Fibroblast of skin of abdomen (primary cell): ENCODE measurements around the gene CCDC149. TPM values are rescaled to one million over a fixed set of nuclear protein-coding genes. Genes with fewer than 3 reads are reported as not detected.
A peak's percentile ranks its signal among the peaks of the same experiment; 100 is the strongest.

Experiments used
- DNase-seq: peaks from one replicate; pipeline ENCODE4 v3.0.0-alpha.2; 2013
- polyA plus RNA-seq, 2 experiments: library from polyadenylated mRNA; unstranded; fragments of 120-200 nt; gene quantifications; one replicate each; pipeline ENCODE4 v1.2.1, GENCODE V29; 2013; ENCODE audit not compliant: insufficient read length in 2 of 2

Gene CCDC149
- polyA plus RNA-seq (2013, experiment 1 of 2; ENCODE audit: insufficient read length): 14.8 TPM
- polyA plus RNA-seq (2013, experiment 2 of 2; ENCODE audit: insufficient read length): 15.3 TPM

GRCh38 chr4:24912252-24913118 is at the start of gene CCDC149:
TSS of gene CCDC149 (minus strand) at chr4:24913042. CDS start at chr4:24912864, 178 bp downstream.
- DNase-seq: peak; percentile 77

GRCh38 chr4:24957886-24958285 is 45.0 kb upstream of the CCDC149 start:
- no peak for DNase-seq

DNA sequence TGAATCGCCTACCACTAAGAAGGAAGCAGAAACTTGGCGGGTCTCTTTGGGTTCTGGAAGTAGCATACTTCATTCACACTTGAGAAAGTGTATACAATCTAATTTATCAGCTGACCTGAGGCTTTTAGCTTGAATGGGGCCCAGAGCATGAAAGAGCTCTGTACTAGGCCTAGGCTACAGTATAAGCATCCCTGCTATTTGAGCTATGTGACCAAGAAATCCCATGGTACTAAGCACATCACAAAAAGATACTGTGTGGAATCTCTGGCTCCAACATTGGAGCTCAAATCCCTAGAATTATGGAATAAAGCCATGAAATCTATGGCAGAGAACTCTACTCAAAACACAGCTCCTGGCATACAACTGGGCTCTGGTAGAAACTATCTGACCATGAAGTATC is 43.9 kb upstream of the CCDC149 start:
- DNase-seq: no peak

DNA sequence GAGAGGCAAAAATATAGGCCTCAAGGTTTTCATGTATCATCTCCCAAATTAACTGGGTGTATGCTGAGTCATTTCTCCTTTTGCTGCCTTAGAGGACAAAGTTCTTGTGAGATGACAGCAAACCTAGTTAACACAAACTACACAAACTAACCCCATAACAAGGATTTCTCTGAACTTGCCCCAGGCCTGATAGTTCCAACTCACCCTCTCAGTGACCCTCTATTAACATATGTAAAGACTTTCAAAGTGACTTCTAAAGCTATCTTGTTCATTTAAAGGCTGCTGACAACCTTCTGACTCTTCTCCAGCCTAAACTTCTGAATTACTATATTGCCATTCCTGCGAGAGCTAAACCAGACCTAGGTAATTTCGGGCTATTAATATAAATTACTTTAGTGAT is 43.2 kb upstream of the CCDC149 start:
- DNase-seq: no peak

DNA sequence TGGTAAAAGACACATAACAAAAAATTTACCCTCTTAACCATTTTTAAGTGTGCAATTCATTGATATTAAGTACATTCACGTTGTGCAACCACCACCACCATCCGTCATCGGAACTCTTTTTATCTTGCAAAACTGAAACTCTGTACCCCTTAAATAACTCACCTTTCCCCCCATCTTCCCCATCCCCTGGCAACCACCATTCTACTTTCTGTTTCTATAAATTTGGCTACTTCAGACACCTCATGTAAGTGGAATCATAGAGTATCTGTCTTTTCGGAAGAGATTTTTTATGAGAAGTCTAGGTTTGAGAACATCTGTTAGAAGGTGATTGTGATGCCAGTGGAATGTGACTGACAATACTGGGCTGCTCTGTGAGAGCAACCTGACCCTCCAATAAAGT is 39.8 kb upstream of the CCDC149 start:
- DNase-seq: no peak

DNA sequence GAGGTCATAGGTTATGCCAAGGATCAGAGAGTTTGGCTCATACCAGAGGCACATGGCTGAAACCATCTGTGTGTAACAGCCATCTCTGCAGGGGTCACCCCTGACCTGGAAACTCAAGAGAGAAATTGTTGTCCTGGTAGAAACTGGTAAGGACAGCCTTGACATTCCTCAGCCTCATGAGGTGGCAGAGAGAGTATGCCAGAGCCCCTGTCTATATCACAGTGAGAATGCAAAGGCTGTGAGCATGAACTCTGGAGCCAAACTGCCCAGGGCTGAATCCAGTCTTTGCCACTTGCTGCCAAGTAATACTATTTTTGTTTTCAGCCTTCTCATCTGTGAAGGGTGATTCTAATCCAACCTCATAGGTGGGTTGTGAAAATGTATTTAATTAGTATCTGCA is 37.1 kb upstream of the CCDC149 start:
- DNase-seq: no peak

DNA sequence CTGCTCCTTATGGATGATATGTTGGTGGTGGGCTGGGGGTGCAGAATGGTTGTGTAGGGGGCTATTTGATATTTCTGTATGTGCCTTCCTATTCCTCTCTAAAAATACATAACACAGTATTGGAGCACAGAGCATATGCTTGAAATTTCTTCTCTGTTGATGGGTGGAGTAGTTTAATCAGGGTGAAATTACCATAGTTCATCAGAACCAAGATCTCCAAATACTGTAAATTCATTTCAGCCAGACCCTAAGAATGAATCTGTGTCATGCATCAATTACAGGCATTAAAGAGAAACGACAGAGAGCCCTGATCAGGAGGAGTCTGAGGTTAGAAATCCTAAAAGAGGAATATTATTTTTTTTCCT is 25.1 kb upstream of the CCDC149 start:
- no peak for DNase-seq

- no peak for DNase-seq
Observed at GRCh38 chr4:24937176-24937916, 24.5 kb upstream of the CCDC149 start.

GRCh38 chr4:24935856-24936255 is 23.0 kb upstream of the CCDC149 start:
- DNase-seq: no peak

DNA sequence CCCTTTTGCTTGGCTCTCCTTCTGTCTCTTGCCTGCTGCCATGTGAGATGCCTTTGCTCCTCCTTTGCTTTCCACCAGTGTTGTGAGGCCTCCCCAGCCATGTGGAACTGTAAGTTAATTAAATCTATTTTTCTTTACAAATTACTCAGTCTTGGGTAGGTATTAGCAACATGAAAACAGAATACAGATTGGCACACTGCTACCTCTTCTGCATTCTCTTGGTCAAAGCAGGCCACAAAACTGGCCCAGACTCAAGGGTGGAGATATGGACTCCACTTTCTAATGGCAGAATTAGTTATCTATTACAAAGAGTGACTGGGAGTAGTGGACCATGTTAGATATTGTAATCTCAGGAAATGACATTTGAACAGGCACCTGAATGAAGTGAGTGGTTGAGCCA is 21.5 kb upstream of the CCDC149 start:
- DNase-seq: no peak

- DNase-seq: no peak
Observed at GRCh38 chr4:24933684-24934275, 20.9 kb upstream of the CCDC149 start.

- DNase-seq: peak; percentile 68
Observed at GRCh38 chr4:24932515-24933225, 19.8 kb upstream of the CCDC149 start.

DNA sequence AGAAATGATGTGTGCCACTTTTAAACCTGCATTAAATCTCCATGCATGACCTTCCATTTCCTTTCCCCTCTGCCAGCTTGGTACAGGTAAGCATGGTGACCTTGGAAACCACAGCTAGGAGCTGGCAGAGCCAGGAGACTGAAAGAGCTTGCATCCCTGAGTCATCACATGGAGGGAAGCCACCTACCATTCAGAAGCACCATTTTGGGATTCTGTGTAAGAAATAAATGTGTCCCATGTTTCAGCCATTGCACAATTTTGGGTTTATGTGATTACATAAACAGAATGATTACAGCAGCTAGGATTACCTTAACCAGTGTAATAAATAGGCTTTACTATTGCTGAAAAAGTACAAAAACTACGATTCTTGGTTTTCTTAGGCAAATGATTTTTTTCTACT is 17.3 kb upstream of the CCDC149 start:
- DNase-seq: no peak

DNA sequence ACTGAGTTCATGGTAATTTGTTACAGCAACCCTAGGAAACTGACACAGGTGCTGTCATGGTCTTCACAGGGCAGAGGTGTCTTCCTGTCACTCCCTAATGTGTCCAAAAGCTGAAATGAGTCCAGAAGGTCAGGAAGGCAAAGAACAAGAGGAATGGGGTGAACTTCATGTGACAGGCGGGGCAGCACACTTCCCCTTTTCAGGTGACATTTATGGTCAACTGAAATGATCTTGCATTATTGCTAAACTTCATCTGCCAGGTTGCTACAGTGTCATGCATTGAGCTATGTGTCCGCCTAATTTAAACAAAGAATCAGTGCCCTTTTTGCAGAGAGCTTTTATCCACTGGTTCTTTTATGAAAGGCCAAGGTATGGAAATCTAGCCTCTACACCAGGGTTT is 15.9 kb upstream of the CCDC149 start:
- no peak for DNase-seq

DNA sequence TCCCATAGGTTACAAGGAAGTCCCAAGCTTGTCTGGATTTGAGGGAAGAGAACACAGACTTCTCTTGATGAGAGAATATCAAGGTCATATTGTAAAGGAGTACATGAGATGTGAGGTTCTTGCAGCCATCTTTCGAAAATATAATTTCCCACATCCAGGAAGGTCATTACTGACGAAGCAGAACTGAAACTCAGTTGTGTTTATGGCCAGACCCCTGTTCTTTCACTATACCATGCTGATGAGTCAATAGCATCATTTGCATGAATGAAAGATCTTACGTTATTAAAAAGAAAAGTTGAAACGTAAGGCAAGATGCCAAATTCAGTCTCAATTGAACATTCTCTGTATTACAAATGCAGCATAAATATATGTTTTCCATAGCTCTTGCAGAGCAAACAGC is 14.2 kb upstream of the CCDC149 start:
- DNase-seq: no peak

GRCh38 chr4:24924309-24924781 is 11.5 kb upstream of the CCDC149 start:
- peak; percentile 100 for DNase-seq

- no peak for DNase-seq
Observed at GRCh38 chr4:24923550-24923949, 10.7 kb upstream of the CCDC149 start.

DNA sequence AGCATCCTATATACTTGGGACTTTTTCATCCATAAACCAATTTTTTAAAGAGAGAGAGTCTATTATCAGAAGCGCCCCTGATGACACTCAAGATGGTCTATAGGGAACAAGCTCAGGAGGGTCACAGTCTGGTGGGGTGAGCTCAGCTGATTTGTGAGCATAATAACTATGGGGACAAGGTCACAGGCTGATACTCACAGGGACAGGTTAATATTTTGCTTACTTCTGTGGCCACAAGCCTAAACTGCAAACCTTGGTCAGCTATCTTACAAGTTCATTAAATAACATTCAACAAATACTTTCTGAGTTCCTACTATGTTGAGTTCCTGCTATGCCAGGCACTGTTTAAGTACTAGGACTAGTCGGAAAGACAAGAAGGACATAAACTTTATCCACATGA is 10.2 kb upstream of the CCDC149 start:
- DNase-seq: no peak

GRCh38 chr4:24922416-24922815 is 9.6 kb upstream of the CCDC149 start:
- peak; percentile 39 for DNase-seq

DNA sequence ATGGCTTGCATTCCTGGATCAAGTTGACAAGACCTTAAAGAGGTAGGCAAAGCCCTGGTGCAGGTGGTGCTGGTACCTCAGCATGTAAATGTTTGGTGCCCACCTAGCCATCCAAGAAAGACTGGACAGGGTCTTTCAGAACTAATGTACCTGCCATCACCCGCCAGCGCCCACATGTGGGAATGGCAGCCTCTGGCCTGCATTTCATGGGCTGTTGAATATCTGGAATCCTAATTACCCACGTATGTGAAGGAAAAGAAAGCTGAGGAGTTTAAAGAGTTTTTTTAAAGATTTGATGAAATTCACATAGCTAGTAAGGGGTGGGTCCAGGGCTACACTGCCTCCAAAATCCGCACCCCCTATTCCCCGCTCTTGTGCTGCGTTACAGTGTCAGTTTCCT is 8.6 kb upstream of the CCDC149 start:
- no peak for DNase-seq

- DNase-seq: no peak
Observed at GRCh38 chr4:24920008-24920407, 7.2 kb upstream of the CCDC149 start.

DNA sequence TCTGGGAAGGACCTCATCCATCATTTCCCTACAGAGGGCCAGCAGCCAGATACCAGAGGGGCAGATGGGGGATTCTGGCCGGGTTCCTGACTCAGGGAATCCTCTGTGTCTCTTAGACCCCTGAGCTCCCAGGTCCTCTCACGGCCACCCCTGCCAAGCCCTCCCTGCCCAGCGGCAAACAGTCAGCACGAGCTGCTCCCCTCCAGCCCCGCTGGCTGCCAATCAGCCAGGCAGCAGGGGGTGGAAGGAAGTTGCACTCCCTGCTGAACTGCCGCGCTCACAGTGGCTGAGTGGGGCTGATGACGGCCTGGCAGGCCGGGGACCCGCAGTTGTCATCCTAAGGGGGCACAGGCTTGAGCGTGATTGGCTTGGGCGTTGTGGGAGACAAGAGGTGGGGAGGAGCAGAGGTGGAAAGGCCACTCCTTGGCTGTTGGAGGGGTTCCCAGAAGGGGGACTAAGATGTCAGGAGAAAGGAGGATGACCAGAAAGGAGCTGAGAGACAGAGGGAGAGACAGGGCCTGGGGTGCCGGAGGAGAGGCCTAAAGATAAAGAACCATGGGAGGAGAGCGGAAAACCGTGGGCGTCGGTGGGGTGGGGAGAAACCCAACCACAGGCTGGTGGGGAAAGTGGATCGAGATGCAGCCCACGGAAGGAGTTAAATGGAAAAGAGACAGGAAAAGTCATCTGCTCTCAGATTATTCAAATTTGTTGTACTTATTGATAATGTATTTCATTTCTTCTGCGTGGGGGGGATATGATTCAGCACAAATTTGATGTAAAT is 4.4 kb upstream of the CCDC149 start:
- no peak for DNase-seq
